Gastroesophageal sphincter (tissue), 3 donors: ENCODE results near the gene SCN8A.

Experiments used
- POLR2A ChIP-seq, 2 donors: fragments of 450-650 bp; IDR thresholded peaks; one replicate each; pipeline ENCODE4 v1.6.1; 2017; ENCODE audit warnings: antibody characterized with exemption in 2 of 2, mild to moderate bottlenecking in 2 of 2, moderate library complexity in 1 of 2
- POLR2AphosphoS5 ChIP-seq: sonication (generic); formaldehyde crosslinking; IDR thresholded peaks from one replicate; pipeline ENCODE4 v1.6.1; 2017; ENCODE audit warnings: antibody characterized with exemption
- TF ChIP-seq, protein P1 (sequence below), 4 experiments: fragments of 200-600 bp in 2 of 4; fragments of 450-650 bp in 2 of 4; sonication (generic) in 1 of 4; IDR thresholded peaks; one replicate each; pipeline ENCODE4 v1.5.1; 2017 to 2019; ENCODE audit warnings: antibody characterized with exemption in 4 of 4, mild to moderate bottlenecking in 2 of 4, moderate library complexity in 2 of 4

DNA sequence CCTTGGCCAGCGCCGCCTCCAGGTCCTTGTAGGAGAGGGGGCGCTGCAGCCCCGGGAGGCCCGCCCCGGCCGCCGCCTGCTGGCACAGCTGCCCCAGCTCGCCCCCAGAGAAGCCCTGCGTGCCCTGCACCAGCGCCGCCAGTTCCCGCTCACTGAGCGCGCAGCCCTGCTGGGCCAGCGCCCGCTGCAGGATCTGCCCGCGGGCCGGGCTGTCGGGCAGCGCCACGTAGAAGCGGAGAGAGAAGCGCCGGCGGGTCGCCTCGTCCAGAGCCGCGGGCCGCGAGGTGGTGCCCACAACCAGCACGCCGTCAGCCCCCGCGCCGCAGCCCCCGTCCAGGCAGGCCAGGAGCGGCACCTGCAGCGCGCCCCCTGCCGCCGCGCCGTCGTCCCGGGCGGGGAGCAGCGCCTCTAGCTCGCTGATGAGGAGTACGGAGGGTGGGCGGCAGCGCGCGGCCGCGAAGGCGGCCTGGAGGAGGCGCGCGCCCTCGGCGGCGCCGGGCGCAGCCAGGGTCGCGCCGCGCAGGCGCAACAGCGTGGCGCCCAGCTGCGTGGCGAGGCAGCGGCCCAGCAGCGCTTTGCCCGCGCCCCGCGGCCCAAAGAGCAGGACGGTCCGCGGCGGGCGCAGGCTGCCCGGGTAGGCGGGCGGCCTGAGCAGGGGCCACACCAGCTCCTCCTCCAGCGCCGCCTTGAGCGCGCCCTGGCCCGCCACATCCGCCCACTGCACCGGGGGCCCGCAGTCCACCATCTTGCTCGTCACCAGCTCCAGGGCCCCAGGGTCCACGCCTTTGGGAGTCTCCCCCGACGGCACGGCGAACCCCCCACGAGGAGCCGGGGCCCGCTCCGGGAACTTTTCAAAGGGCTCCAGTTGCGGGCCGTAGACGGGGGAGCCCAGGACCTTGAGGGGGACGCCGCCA is 229.8 kb downstream of the SCN8A start:
- TF ChIP-seq, protein P1, sequence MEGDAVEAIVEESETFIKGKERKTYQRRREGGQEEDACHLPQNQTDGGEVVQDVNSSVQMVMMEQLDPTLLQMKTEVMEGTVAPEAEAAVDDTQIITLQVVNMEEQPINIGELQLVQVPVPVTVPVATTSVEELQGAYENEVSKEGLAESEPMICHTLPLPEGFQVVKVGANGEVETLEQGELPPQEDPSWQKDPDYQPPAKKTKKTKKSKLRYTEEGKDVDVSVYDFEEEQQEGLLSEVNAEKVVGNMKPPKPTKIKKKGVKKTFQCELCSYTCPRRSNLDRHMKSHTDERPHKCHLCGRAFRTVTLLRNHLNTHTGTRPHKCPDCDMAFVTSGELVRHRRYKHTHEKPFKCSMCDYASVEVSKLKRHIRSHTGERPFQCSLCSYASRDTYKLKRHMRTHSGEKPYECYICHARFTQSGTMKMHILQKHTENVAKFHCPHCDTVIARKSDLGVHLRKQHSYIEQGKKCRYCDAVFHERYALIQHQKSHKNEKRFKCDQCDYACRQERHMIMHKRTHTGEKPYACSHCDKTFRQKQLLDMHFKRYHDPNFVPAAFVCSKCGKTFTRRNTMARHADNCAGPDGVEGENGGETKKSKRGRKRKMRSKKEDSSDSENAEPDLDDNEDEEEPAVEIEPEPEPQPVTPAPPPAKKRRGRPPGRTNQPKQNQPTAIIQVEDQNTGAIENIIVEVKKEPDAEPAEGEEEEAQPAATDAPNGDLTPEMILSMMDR (IDR thresholded peaks at IDR 0.05): peak in 2 of 4 experiments; percentile 22 to 33
- TF ChIP-seq POLR2AphosphoS5 (no peak), POLR2A (IDR thresholded peaks at IDR 0.05) (no peak)
